HG02642 (cell line): Measurements from ENCODE around the gene RASL10B.

Source experiments
- ATAC-seq: cut with Tn5 transposase; IDR thresholded peaks from one replicate; pipeline ENCODE4 v1.9.1; 2021; ENCODE audit warnings: mild to moderate bottlenecking; ENCODE audit not compliant: unreplicated experiment, poor library complexity

Gene RASL10B

GRCh38 chr17:35716173-35716572, 15.3 kb upstream of the RASL10B start:
- ATAC-seq = no peak

GRCh38 chr17:35716897-35717465, 14.5 kb upstream of the RASL10B start:
- ATAC-seq = no peak

- no peak for ATAC-seq
Measured at GRCh38 chr17:35717475-35717874, 14.0 kb upstream of the RASL10B start.

GRCh38 chr17:35723735-35724134, 7.7 kb upstream of the RASL10B start:
- ATAC-seq = no peak

- ATAC-seq = no peak
Measured at GRCh38 chr17:35725058-35725457, 6.4 kb upstream of the RASL10B start.

- ATAC-seq = no peak
Measured at GRCh38 chr17:35725802-35726126, 5.7 kb upstream of the RASL10B start.

- no peak for ATAC-seq
Measured at GRCh38 chr17:35726127-35726952, 5.1 kb upstream of the RASL10B start.

- no peak for ATAC-seq
Measured at GRCh38 chr17:35726953-35727460, 4.4 kb upstream of the RASL10B start.

GRCh38 chr17:35727635-35728034, 3.8 kb upstream of the RASL10B start:
- no peak for ATAC-seq

- ATAC-seq = no peak
Measured at GRCh38 chr17:35728551-35728950, 2.9 kb upstream of the RASL10B start.

- no peak for ATAC-seq
Measured at GRCh38 chr17:35729405-35729833, 2.0 kb upstream of the RASL10B start.

- ATAC-seq = no peak
Measured at GRCh38 chr17:35730400-35731005, 936 bp upstream of the RASL10B start.

- no peak for ATAC-seq
Measured at GRCh38 chr17:35731917-35732805, 722 bp downstream of the RASL10B start.

- ATAC-seq = no peak
Measured at GRCh38 chr17:35732806-35733136, 1.3 kb downstream of the RASL10B start.

- ATAC-seq = no peak
Measured at GRCh38 chr17:35733366-35733765, 1.9 kb downstream of the RASL10B start.

GRCh38 chr17:35734396-35734795, 3.0 kb downstream of the RASL10B start:
- no peak for ATAC-seq

GRCh38 chr17:35735036-35735805, 3.8 kb downstream of the RASL10B start:
- ATAC-seq = no peak

- ATAC-seq = no peak
Measured at GRCh38 chr17:35736236-35736635, 4.8 kb downstream of the RASL10B start.

GRCh38 chr17:35738519-35739133, 7.2 kb downstream of the RASL10B start:
- ATAC-seq = no peak
